Type B pancreatic cell (in vitro differentiated cells): ENCODE measurements around the gene GNG7. TPM values are rescaled to one million over a fixed set of nuclear protein-coding genes. Genes with fewer than 3 reads are reported as not detected.

Experiments used
- DNase-seq: peaks from one replicate; pipeline ENCODE4 v3.0.0; 2021; ENCODE audit warnings: mixed read lengths; ENCODE audit not compliant: unreplicated experiment; ENCODE audit errors: extremely low spot score
- H3K27ac Mint-ChIP-seq: 2 replicates; pipeline ENCODE4 v1.8.0; 2021; ENCODE audit warnings: mild to moderate bottlenecking, mixed read lengths
- H3K27me3 Mint-ChIP-seq: 2 replicates; pipeline ENCODE4 v1.8.0; 2021; ENCODE audit warnings: mixed read lengths
- H3K36me3 Mint-ChIP-seq: 2 replicates; pipeline ENCODE4 v1.8.0; 2021; ENCODE audit warnings: mixed read lengths
- H3K4me1 Mint-ChIP-seq: one replicate; pipeline ENCODE4 v1.8.0; 2021; ENCODE audit warnings: mixed read lengths; ENCODE audit not compliant: unreplicated experiment
- H3K4me3 Mint-ChIP-seq: 2 replicates; pipeline ENCODE4 v1.8.0; 2021; ENCODE audit warnings: mild to moderate bottlenecking, mixed read lengths
- H3K9me3 Mint-ChIP-seq: 2 replicates; pipeline ENCODE4 v1.8.0; 2021; ENCODE audit warnings: mixed read lengths
- long read RNA-seq: library from polyadenylated mRNA; unstranded; transcript quantifications from one replicate; pipeline ENCODE4 v2.0.0, GENCODE V29; 2020
- total RNA-seq: library from RNA; stranded (reverse); gene quantifications from 2 replicates; pipeline ENCODE4 v1.2.1, GENCODE V29; 2021; ENCODE audit warnings: low replicate concordance
- TF ChIP-seq, protein P1 (sequence below): fragments of 200-600 bp; sonication (generic); conservative IDR thresholded peaks from 2 replicates; pipeline ENCODE4 v1.5.0; 2021; ENCODE audit warnings: antibody characterized with exemption, mild to moderate bottlenecking

GNG7 gene
- total RNA-seq, result 3.8 and 12.2 TPM in 2 replicates
- long read RNA-seq, full-length matches to known transcripts, result 1 of 3 reads
- long read RNA-seq, partial matches to known transcripts, result 1 of 3 reads
- long read RNA-seq, other reads (novel, unspliced or antisense), result 1 of 3 reads

DNA sequence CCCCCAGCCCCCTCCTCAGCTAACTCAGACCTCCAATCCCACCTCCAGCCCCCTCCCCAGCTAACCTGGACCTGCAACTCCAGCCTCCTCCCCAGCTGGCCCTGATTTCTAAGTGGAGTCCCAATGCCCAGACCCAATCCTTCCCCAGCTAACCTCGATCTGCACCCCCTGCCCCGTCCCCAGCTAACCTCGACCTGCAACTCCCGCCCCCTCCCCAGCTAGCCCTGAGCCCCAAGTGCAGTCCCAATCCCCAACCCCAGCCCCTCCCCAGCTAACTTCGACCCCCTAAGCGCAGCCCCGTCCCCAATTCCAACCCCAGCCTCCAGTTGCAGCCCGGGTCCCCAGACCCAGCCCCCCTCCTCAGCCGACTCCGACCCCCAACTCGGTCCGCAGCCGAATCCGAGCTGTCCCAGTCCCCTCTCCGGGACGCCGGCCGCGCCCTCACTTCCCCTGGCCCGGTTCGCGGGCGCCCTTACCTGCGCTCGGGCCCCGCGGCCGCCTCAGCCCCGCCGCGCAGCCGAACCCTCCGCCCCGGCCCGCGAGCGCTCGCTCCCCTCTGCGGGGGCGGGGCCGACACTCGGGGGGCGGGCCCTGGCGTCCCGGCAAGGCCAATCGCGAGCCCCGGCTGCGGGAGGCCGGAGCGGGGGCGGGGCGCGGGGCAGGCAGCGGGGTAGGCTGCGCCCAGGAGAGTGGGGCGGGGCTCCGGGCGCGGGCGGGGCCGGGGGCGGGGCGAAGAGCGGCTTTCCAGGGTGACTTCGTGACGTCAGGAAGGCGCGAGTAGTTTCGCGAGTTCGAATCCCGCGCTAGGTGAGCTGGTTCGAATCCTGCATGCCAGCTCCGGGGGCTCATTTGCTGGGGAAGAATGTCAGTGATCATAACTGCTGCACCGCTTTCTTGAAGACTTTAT is at the start of gene GNG7:
Gene GNG7, minus strand, starts transcription at position 525 of the 907 bp plus-strand sequence. CDS start 182,006 bp downstream, outside the sequence.
- Mint-ChIP-seq H3K4me1 (no peaks in the 10 kb centered on the region), H3K4me3 (peak within 1 kb of the TSS; percentile 84), H3K9me3 (no peaks in the 10 kb centered on the region), H3K36me3 (no peaks in the 10 kb centered on the region), H3K27me3 (peaks cover 22% of the 10 kb centered on the region), H3K27ac (no peak within 1 kb of the TSS)
- TF ChIP-seq, protein P1, sequence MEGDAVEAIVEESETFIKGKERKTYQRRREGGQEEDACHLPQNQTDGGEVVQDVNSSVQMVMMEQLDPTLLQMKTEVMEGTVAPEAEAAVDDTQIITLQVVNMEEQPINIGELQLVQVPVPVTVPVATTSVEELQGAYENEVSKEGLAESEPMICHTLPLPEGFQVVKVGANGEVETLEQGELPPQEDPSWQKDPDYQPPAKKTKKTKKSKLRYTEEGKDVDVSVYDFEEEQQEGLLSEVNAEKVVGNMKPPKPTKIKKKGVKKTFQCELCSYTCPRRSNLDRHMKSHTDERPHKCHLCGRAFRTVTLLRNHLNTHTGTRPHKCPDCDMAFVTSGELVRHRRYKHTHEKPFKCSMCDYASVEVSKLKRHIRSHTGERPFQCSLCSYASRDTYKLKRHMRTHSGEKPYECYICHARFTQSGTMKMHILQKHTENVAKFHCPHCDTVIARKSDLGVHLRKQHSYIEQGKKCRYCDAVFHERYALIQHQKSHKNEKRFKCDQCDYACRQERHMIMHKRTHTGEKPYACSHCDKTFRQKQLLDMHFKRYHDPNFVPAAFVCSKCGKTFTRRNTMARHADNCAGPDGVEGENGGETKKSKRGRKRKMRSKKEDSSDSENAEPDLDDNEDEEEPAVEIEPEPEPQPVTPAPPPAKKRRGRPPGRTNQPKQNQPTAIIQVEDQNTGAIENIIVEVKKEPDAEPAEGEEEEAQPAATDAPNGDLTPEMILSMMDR, result no peak
- peak; percentile 97 for DNase-seq

DNA sequence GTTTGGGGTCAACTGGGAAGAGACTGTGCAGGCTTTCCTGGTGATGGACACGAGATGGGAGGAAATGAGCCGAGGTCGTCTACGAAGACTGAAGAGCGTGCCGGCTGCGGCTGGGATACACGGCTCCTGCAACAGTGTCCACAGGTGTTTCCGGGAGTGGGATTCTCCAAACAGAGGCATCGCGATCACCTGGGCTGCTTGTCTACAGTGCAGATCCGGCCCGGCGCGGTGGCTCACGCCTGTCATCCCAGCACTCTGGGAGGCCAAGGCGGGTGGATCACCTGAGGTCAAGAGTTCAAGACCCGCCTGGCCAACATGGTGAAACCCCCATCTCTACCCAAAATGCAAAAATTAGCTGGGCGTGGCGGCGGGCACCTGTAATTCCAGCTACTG is 48.9 kb upstream of the GNG7 start:
- Mint-ChIP-seq H3K9me3 (no peaks in the 10 kb centered on the region), H3K4me3 (no peak overlapping the region), H3K27ac (no peak overlapping the region), H3K27me3 (no peaks in the 10 kb centered on the region), H3K4me1 (no peaks in the 10 kb centered on the region), H3K36me3 (peaks cover 3% of the 10 kb centered on the region)
- TF ChIP-seq, protein P1, result no peak
- DNase-seq, result no peak

DNA sequence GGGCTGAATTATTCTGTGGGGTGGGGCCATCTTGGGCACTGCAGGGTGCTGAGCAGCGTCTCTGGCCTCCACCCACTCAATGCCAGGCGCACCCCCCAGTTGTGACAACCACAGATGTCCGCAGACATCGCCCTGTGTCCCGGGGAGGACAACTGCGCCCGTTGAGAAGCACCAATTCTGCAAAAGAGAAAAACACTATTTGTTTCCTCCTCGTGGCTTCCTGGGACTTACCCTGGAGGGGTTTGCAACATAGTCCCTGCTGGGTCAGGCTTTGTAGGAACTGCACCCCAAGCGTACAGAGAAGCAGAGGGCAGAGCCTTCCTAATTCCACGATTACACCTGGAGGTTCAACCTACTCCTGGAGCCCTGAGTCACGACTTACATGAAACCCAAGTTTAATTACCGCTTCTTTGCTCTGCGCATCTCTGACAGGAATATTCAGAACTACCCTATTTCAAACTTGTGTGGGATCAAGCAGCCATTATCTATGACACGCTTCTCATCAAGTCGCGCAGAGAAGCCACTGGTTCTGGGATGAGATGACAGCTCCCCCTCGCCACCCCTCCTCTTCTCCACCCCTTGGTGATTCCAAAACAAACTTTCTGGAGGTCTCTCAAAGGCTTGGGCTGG is 48.4 kb upstream of the GNG7 start:
- H3K9me3 Mint-ChIP-seq, result no peaks in the 10 kb centered on the region
- H3K4me3 Mint-ChIP-seq, result no peak overlapping the region
- no peaks in the 10 kb centered on the region for H3K27me3 Mint-ChIP-seq
- TF ChIP-seq, protein P1, result no peak
- DNase-seq, result no peak
- no peak overlapping the region for H3K27ac Mint-ChIP-seq
- H3K4me1 Mint-ChIP-seq, result no peaks in the 10 kb centered on the region
- H3K36me3 Mint-ChIP-seq, result peaks cover 3% of the 10 kb centered on the region

DNA sequence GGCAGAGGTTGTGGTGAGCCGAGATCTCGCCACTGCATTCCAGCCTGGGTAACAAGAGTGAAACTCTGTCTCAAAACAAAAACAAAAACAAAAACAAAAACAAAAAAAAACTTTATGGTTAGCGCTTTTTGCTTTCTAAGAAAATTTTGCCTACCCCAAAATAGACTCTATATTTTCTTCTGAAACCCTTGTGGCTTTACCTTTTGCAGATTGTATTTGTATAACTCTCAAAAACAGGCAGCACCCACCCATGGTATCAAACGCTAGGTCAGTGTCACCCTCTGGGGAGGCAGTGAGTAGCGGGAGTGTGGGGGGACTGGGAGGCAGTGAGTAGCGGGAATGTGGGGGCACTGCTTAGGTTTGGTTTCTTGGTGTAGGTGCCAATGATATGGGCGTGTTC is 44.9 kb upstream of the GNG7 start:
- peaks cover 20% of the 10 kb centered on the region for H3K27me3 Mint-ChIP-seq
- no peak for DNase-seq
- no peaks in the 10 kb centered on the region for H3K36me3 Mint-ChIP-seq
- TF ChIP-seq, protein P1, result no peak
- H3K27ac Mint-ChIP-seq, result no peak overlapping the region
- H3K4me1 Mint-ChIP-seq, result no peaks in the 10 kb centered on the region
- H3K4me3 Mint-ChIP-seq, result no peak overlapping the region
- no peaks in the 10 kb centered on the region for H3K9me3 Mint-ChIP-seq

DNA sequence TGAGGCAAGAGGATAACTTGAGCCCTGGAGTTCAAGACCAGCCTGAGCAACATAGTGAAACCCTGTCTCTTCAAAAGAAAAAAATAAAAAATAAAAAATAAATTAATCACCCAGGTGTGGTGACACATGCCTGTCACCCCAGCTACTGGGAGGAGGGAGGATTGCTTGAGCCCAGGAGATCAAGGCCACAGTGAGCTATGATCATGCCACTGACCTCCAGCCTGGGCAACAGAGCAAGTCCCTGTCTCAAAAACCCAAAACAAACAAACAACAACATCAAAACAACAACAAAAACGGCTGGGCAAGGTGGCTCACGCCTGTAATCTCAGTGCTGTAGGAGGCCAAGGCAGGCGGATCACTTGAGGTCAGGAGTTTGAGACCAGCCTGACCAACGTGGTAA is 41.6 kb upstream of the GNG7 start:
- no peaks in the 10 kb centered on the region for H3K36me3 Mint-ChIP-seq
- H3K27me3 Mint-ChIP-seq, result peaks cover 24% of the 10 kb centered on the region
- no peak overlapping the region for H3K27ac Mint-ChIP-seq
- TF ChIP-seq, protein P1, result no peak
- DNase-seq, result no peak
- no peaks in the 10 kb centered on the region for H3K9me3 Mint-ChIP-seq
- no peak overlapping the region for H3K4me3 Mint-ChIP-seq
- peaks cover 7% of the 10 kb centered on the region for H3K4me1 Mint-ChIP-seq
